HCT116 (cell line): ENCODE data around the gene XPO1. TPM values are rescaled to one million over a fixed set of nuclear protein-coding genes. Genes with fewer than 3 reads are reported as not detected.

Source experiments
- ATAC-seq: fragments of 200-7000 bp; cut with Tn5 transposase; 2 replicates; pipeline ENCODE4 v1.9.1; 2020; ENCODE audit warnings: mild to moderate bottlenecking, moderate library complexity
- BruUV-seq: library from RNA; stranded (reverse); fragments of 400-500 nt; replicated peaks from 2 replicates; lab custom pipeline; 2021; lab: Mats Ljungman, UMichigan
- CTCF ChIA-PET: fragments of 300-600 bp; sonication (Branson Sonifier 250); formaldehyde crosslinking; loops from one replicate; lab custom pipeline; 2021; ENCODE audit warnings: antibody characterized with exemption; lab: Charles Lee
- POLR2A ChIA-PET: fragments of 300-600, 350-600 bp; sonication (Branson Sonifier 250); formaldehyde crosslinking; loops from one replicate; lab custom pipeline; 2021; ENCODE audit warnings: antibody characterized with exemption; lab: Charles Lee
- RAD21 ChIA-PET, 2 experiments: fragments of 300-600 bp; sonication (Branson Sonifier 250); formaldehyde crosslinking; loops; one replicate each; lab custom pipeline; 2023; ENCODE audit warnings: low total read pairs in 2 of 2; ENCODE audit not compliant: uncharacterized antibody in 2 of 2, unreplicated experiment in 2 of 2, low non-redundant PET in 1 of 2; lab: Charles Lee
- DNase-seq: peaks from one replicate; pipeline ENCODE4 v3.0.0-alpha.2; 2010; ENCODE audit warnings: low read depth, low spot score
- H2AFZ ChIP-seq: fragments of 200-600 bp; shearing (Covaris generic), sonication (generic); 2 replicates; pipeline ENCODE4 v1.6.1; 2017; ENCODE audit warnings: low read depth, mixed run types, mixed read lengths, antibody characterized with exemption, low read length; ENCODE audit not compliant: poor library complexity, severe bottlenecking
- H3K27ac ChIP-seq: 2 replicates; pipeline ENCODE4 v1.5.1; 2012; ENCODE audit warnings: low read depth, low read length
- H3K27me3 ChIP-seq: fragments of 200-600 bp; sonication (generic); 2 replicates; pipeline ENCODE4 v1.6.1; 2016; ENCODE audit warnings: mixed run types, low read length, mixed read lengths; ENCODE audit not compliant: insufficient read depth
- H3K36me3 ChIP-seq, 2 experiments: fragments of 200-500 bp in 1 of 2; fragments of 200-600 bp in 1 of 2; sonication (Bioruptor generic) in 1 of 2; sonication (generic) in 1 of 2; 2 replicates each; pipeline versions ENCODE4 v1.5.1 to v1.6.1; 2014 to 2016; ENCODE audit warnings: low read length in 2 of 2, inconsistent platforms in 1 of 2, mixed read lengths in 1 of 2, mixed run types in 1 of 2; ENCODE audit not compliant: insufficient read depth in 2 of 2, control insufficient read depth in 1 of 2
- H3K4me1 ChIP-seq, 2 experiments: fragments of 200-600 bp in 1 of 2; sonication (generic) in 1 of 2; 2 replicates each; pipeline versions ENCODE4 v1.5.1 to v1.6.1; 2012 to 2017; ENCODE audit warnings: low read length in 2 of 2, inconsistent platforms in 1 of 2, mild to moderate bottlenecking in 1 of 2, mixed read lengths in 1 of 2, mixed run types in 1 of 2, moderate library complexity in 1 of 2; ENCODE audit not compliant: insufficient read depth in 2 of 2, control insufficient read depth in 1 of 2
- H3K4me2 ChIP-seq: fragments of 200-600 bp; sonication (generic); 2 replicates; pipeline ENCODE4 v1.6.1; 2017; ENCODE audit warnings: mixed run types, low read length, mixed read lengths
- H3K4me3 ChIP-seq, 2 experiments: fragments of 200-600 bp in 1 of 2; sonication (generic) in 1 of 2; replicated peaks in 1 of 2; 2 replicates each; pipeline ENCODE4 v1.5.1; 2011 to 2016; ENCODE audit warnings: low read length in 2 of 2, control low read depth in 1 of 2, low read depth in 1 of 2, mild to moderate bottlenecking in 1 of 2, mixed read lengths in 1 of 2, mixed run types in 1 of 2
- H3K79me2 ChIP-seq: fragments of 200-600 bp; sonication (generic); 2 replicates; pipeline ENCODE4 v1.6.1; 2017; ENCODE audit warnings: mild to moderate bottlenecking, mixed run types, low read length, moderate library complexity, mixed read lengths; ENCODE audit not compliant: insufficient read depth
- H3K9ac ChIP-seq: fragments of 200-600 bp; sonication (generic); 2 replicates; pipeline ENCODE4 v1.6.1; 2016; ENCODE audit warnings: low read length, mixed read lengths
- H3K9me2 ChIP-seq: fragments of 200-600 bp; sonication (generic), shearing (Covaris generic); 2 replicates; pipeline ENCODE4 v1.6.1; 2017; ENCODE audit warnings: mixed run types, mild to moderate bottlenecking, moderate library complexity; ENCODE audit not compliant: insufficient read depth
- H3K9me3 ChIP-seq, 2 experiments: fragments of 200-500 bp in 1 of 2; fragments of 200-600 bp in 1 of 2; sonication (Bioruptor generic) in 1 of 2; sonication (generic) in 1 of 2; 2 replicates each; pipeline ENCODE4 v1.6.1; 2014 to 2017; ENCODE audit warnings: low read length in 2 of 2, mixed read lengths in 2 of 2, inconsistent platforms in 1 of 2, low read depth in 1 of 2, mild to moderate bottlenecking in 1 of 2, mixed run types in 1 of 2, moderate library complexity in 1 of 2; ENCODE audit not compliant: control insufficient read depth in 1 of 2, insufficient read depth in 1 of 2
- H4K20me1 ChIP-seq: fragments of 200-600 bp; sonication (generic), shearing (Covaris generic); 2 replicates; pipeline ENCODE4 v1.6.1; 2017; ENCODE audit warnings: mixed run types, mild to moderate bottlenecking, moderate library complexity; ENCODE audit not compliant: insufficient read depth
- ATF3 ChIP-seq: IDR thresholded peaks from 2 replicates; pipeline ENCODE4 v1.6.1; 2012
- POLR2A ChIP-seq: IDR thresholded peaks from 2 replicates; pipeline ENCODE4 v1.7.0; 2011; ENCODE audit warnings: borderline replicate concordance; ENCODE audit not compliant: insufficient read depth, insufficient read length; ENCODE audit errors: extremely low read depth
- RAD21 ChIP-seq: IDR thresholded peaks from 2 replicates; pipeline ENCODE4 v1.6.1; 2012; ENCODE audit warnings: low read depth, mild to moderate bottlenecking
- SP1 ChIP-seq: IDR thresholded peaks from 2 replicates; pipeline ENCODE4 v1.6.1; 2012; ENCODE audit warnings: low read depth
- ZBTB33 ChIP-seq: IDR thresholded peaks from 2 replicates; pipeline ENCODE4 v1.6.1; 2011; ENCODE audit warnings: mild to moderate bottlenecking, low read length, moderate library complexity; ENCODE audit not compliant: insufficient replicate concordance; ENCODE audit errors: extremely low read depth
- ZNF274 ChIP-seq: fragments of 200-500 bp; sonication (Bioruptor generic); IDR thresholded peaks from 2 replicates; pipeline ENCODE4 v1.6.1; 2014; ENCODE audit warnings: mild to moderate bottlenecking, low read depth, low read length, inconsistent platforms
- intact Hi-C: fragments of 100-400 bp; cut with micrococcal nuclease; formaldehyde crosslinking; loops from 2 replicates; pipeline ENCODE4 v1.10.0; 2022
- total RNA-seq: library from RNA; stranded (reverse); gene quantifications from one replicate; pipeline ENCODE4 v1.2.1, GENCODE V29; 2021; ENCODE audit not compliant: unreplicated experiment

Gene XPO1
- total RNA-seq, 1 experiment from 2014 or later: 184 TPM

- TF ChIP-seq ATF3: no peak
- TF ChIP-seq RAD21: no peak
- no peak for TF ChIP-seq ZNF274
- no peak for TF ChIP-seq ZBTB33
- TF ChIP-seq POLR2A: no peak
Observed at GRCh38 chr2:61530749-61531148, 7.4 kb downstream of the XPO1 start (continued).

- no peak overlapping the region for H3K4me3 ChIP-seq
- no peak overlapping the region for H3K27ac ChIP-seq
- TF ChIP-seq SP1: no peak
- H3K9me2 ChIP-seq: no peaks in the 10 kb centered on the region
- peaks cover 2 to 22% of the 10 kb centered on the region in 2 experiments; a peak in 3 of 4 replicates for H3K36me3 ChIP-seq
- H3K9ac ChIP-seq: no peak overlapping the region
- DNase-seq: no peak
- peaks cover 63% of the 10 kb centered on the region; the same call in 1 of the 2 replicates for H4K20me1 ChIP-seq
- H3K79me2 ChIP-seq: peaks cover 100% of the 10 kb centered on the region
- RAD21 ChIA-PET: no interaction called here
- no peak for ATAC-seq
- no peak overlapping the region for H2AFZ ChIP-seq
- intact Hi-C loops: no loop called here
- H3K4me2 ChIP-seq: no peak overlapping the region
- CTCF ChIA-PET: no interaction called here
- POLR2A ChIA-PET: interaction anchor here (0.9 kb wide), 1 partner anchor 41 kb away, joined by 3 read pairs; no protein-coding TSS in a partner anchor
- no TSS peak for BruUV-seq
- H3K27me3 ChIP-seq: no peaks in the 10 kb centered on the region
- H3K4me1 ChIP-seq: peaks cover 3 to 5% of the 10 kb centered on the region in 2 experiments; a peak in 3 of 4 replicates
- H3K9me3 ChIP-seq: no peaks in the 10 kb centered on the region
Observed at GRCh38 chr2:61529944-61530735, 8.0 kb downstream of the XPO1 start.
